Gastrocnemius medialis (tissue), 4 donors: ENCODE measurements around the gene EXOSC1.

ENCODE experiments used
- POLR2A ChIP-seq, 2 donors: fragments of 450-650 bp; IDR thresholded peaks; one replicate each; pipeline ENCODE4 v1.6.1; 2017; ENCODE audit warnings: antibody characterized with exemption in 2 of 2, mild to moderate bottlenecking in 2 of 2, moderate library complexity in 2 of 2
- TF ChIP-seq, protein P1 (sequence below), 5 experiments: fragments of 450-650 bp in 3 of 5; fragments of 200-600 bp in 2 of 5; sonication (generic) in 2 of 5; IDR thresholded peaks in 4 of 5; conservative IDR thresholded peaks in 1 of 5; 1 replicate in 4 of 5; 2 replicates in 1 of 5; pipeline ENCODE4 v1.5.1; 2016 to 2019; ENCODE audit warnings: antibody characterized with exemption in 5 of 5, mild to moderate bottlenecking in 3 of 5, moderate library complexity in 3 of 5

DNA sequence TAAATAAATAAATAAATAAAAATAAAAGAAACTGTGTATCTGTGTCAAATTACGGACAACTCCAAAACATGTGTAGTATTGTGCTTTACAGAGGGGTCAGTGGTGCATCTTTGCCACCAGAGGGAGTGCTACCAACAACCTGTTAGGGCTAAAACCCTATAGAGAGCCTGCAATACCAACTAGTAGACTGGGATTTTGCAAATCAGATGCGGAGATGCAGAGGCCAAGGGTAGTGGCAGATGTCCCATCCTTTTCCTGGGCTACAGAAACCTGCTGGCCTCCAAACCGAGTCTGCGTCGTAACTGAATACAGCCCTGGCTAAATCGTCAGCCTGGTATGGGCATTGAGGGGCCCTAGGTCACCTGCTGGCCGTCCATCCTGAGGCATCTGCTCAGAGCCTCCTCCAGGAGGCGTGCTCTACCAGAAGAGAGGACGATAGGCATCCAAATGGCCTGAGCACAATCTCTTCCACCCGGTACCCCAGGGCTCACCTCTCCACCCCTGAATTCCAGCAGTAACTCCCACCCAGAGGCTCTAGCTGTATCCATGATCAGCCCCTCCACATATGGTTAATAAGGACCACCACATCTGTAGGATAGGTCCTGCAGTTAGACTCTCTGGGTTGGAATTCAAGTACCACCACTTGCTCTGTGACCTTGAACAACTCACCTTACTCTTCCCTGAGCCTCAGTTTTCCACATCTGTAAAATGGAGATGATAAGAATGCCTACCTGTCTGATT, 38.4 kb downstream of the EXOSC1 start:
- TF ChIP-seq, protein P1, sequence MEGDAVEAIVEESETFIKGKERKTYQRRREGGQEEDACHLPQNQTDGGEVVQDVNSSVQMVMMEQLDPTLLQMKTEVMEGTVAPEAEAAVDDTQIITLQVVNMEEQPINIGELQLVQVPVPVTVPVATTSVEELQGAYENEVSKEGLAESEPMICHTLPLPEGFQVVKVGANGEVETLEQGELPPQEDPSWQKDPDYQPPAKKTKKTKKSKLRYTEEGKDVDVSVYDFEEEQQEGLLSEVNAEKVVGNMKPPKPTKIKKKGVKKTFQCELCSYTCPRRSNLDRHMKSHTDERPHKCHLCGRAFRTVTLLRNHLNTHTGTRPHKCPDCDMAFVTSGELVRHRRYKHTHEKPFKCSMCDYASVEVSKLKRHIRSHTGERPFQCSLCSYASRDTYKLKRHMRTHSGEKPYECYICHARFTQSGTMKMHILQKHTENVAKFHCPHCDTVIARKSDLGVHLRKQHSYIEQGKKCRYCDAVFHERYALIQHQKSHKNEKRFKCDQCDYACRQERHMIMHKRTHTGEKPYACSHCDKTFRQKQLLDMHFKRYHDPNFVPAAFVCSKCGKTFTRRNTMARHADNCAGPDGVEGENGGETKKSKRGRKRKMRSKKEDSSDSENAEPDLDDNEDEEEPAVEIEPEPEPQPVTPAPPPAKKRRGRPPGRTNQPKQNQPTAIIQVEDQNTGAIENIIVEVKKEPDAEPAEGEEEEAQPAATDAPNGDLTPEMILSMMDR (IDR thresholded peaks at IDR 0.05 in 4 of 5, conservative IDR thresholded peaks at IDR 0.05 in 1 of 5) = peak; percentile 62 to 82 (median 74)
- no peak for TF ChIP-seq POLR2A (IDR thresholded peaks at IDR 0.05)
